ENCODE data around the gene ATP1B2. TPM values are rescaled to one million over a fixed set of nuclear protein-coding genes. Genes with fewer than 3 reads are reported as not detected.

The ATP1B2 gene
- total RNA-seq (10 to 100 TPM in 1 of 2 donors, 1 to 10 TPM in 1; 1.1 to 16.0 TPM), polyA plus RNA-seq (under 1 TPM; 0.31 to 0.61 TPM)
- long read RNA-seq, donor 1, transcript ATP1B2-201 (7 exons, 3,153 nt): major isoform, 11 of 20 reads
- long read RNA-seq, donor 1, partial matches to known transcripts: 9 of 20 reads
- long read RNA-seq, donor 1, other reads (novel, unspliced or antisense): 0 of 20 reads
- long read RNA-seq, donor 2, partial matches to known transcripts: 0 of 1 reads
- long read RNA-seq, donor 2, other reads (novel, unspliced or antisense): 0 of 1 reads
- long read RNA-seq, donor 3, partial matches to known transcripts: 0 of 1 reads
- long read RNA-seq, donor 3, other reads (novel, unspliced or antisense): 0 of 1 reads
- long read RNA-seq, donor 4, partial matches to known transcripts: 0 of 2 reads
- long read RNA-seq, donor 4, other reads (novel, unspliced or antisense): 0 of 2 reads
- long read RNA-seq, donor 5, transcript ATP1B2-201 (7 exons, 3,153 nt): major isoform, 11 of 16 reads
- long read RNA-seq, donor 5, partial matches to known transcripts: 5 of 16 reads
- long read RNA-seq, donor 5, other reads (novel, unspliced or antisense): 0 of 16 reads

- no peak for TF ChIP-seq CTCF (IDR thresholded peaks at IDR 0.05; ENCODE audit: control extremely low read depth, extremely low read depth)
- DNase-seq: peak; percentile 85 to 90 (median 86)
- Histone ChIP-seq H3K27me3 (ENCODE audit: control insufficient read depth in 3 of 3, insufficient read depth in 3 of 3, low read length in 2 of 3) (peaks cover 0 to 11% (median 0%) of the 10 kb centered on the region in 3 donors), H3K9me3 (ENCODE audit: control insufficient read depth in 4 of 4, insufficient read depth in 3 of 4, low read length in 3 of 4) (no peaks in the 10 kb centered on the region), H3K4me1 (ENCODE audit: control insufficient read depth in 5 of 5, insufficient read depth in 5 of 5, low read length in 5 of 5) (peaks cover 0 to 35% (median 5%) of the 10 kb centered on the region in 5 donors), H3K36me3 (ENCODE audit: control insufficient read depth in 4 of 4, insufficient read depth in 4 of 4, low read length in 4 of 4) (peaks cover 0 to 6% (median 0%) of the 10 kb centered on the region in 4 donors), H3K4me3 (no peak within 1 kb of the TSS), H3K27ac (ENCODE audit: low read depth in 1 of 2, low read length in 1 of 2) (no peak within 1 kb of the TSS), H3K9ac (ENCODE audit: insufficient read depth in 1 of 2, low read length in 2 of 2) (peak within 1 kb of the TSS in 1 of 2 donors; percentile 42)
- no peak for ATAC-seq (ENCODE audit: insufficient read depth, low FRiP score)
- 1% methylated on average over 30 to 34 of the region's 34 CpGs for WGBS, 2 donors
These were observed at the start of gene ATP1B2 for GRCh38 chr17:7650509-7651096. ATP1B2 (plus strand) TSS chr17:7650926; CDS start chr17:7651519, 593 bp downstream.

DNA sequence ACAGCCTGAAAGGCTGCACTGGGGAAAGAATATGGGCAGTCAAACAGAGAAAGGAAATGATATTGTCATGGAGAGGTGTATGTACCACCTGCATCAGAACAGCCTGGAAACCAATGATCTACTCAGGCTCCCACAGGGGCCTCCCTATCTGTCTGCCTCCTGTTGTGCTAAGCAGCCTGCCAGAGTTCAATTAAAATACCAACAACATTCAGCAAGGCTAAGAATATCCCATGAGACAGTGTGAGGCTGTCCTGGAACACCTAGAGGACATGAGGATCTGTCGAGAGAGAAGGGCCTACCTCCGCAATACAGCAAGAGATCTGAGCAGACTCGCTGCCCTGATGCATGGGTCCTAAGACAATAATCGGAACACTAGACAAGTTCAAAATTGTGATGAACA is 44.4 kb upstream of the ATP1B2 start:
- Histone ChIP-seq H3K4me3 (no peak overlapping the region), H3K36me3 (ENCODE audit: control insufficient read depth in 4 of 4, insufficient read depth in 4 of 4, low read length in 4 of 4) (peaks cover 11 to 34% (median 25%) of the 10 kb centered on the region in 4 donors), H3K27ac (ENCODE audit: low read depth in 1 of 2, low read length in 1 of 2) (peak overlapping the region in 1 of 2 donors; percentile 91), H3K9me3 (ENCODE audit: control insufficient read depth in 4 of 4, insufficient read depth in 3 of 4, low read length in 3 of 4) (no peaks in the 10 kb centered on the region), H3K4me1 (ENCODE audit: control insufficient read depth in 5 of 5, insufficient read depth in 5 of 5, low read length in 5 of 5) (peaks cover 0 to 9% (median 0%) of the 10 kb centered on the region in 5 donors), H3K9ac (ENCODE audit: insufficient read depth in 1 of 2, low read length in 2 of 2) (no peak overlapping the region), H3K27me3 (ENCODE audit: control insufficient read depth in 3 of 3, insufficient read depth in 3 of 3, low read length in 2 of 3) (no peaks in the 10 kb centered on the region)
- no peak for ATAC-seq (ENCODE audit: insufficient read depth, low FRiP score)
- TF ChIP-seq CTCF (IDR thresholded peaks at IDR 0.05; ENCODE audit: control extremely low read depth, extremely low read depth): no peak
- DNase-seq: no peak
- whole genome bisulfite sequencing, 2 donors: 96% methylated on average over 4 of the region's 4 CpGs

- H3K9ac ChIP-seq (ENCODE audit: insufficient read depth in 1 of 2, low read length in 2 of 2): peak overlapping the region in 1 of 2 donors; percentile 28
- DNase-seq (no peak), ATAC-seq (ENCODE audit: insufficient read depth, low FRiP score) (no peak)
- H3K4me1 ChIP-seq (ENCODE audit: control insufficient read depth in 5 of 5, insufficient read depth in 5 of 5, low read length in 5 of 5): peaks cover 6 to 23% (median 19%) of the 10 kb centered on the region in 5 donors
- H3K4me3 ChIP-seq: no peak overlapping the region
- H3K36me3 ChIP-seq (ENCODE audit: control insufficient read depth in 4 of 4, insufficient read depth in 4 of 4, low read length in 4 of 4): peaks cover 0 to 20% (median 5%) of the 10 kb centered on the region in 4 donors
- peak overlapping the region in 1 of 2 donors; percentile 12 for H3K27ac ChIP-seq (ENCODE audit: low read depth in 1 of 2, low read length in 1 of 2)
- WGBS, 2 donors: 93 to 100% methylated on average over 2 of the region's 2 CpGs
- no peaks in the 10 kb centered on the region for H3K27me3 ChIP-seq (ENCODE audit: control insufficient read depth in 3 of 3, insufficient read depth in 3 of 3, low read length in 2 of 3)
- no peak for TF ChIP-seq CTCF (IDR thresholded peaks at IDR 0.05; ENCODE audit: control extremely low read depth, extremely low read depth)
- H3K9me3 ChIP-seq (ENCODE audit: control insufficient read depth in 4 of 4, insufficient read depth in 3 of 4, low read length in 3 of 4): no peaks in the 10 kb centered on the region
These were observed 40.1 kb upstream of the ATP1B2 start for GRCh38 chr17:7610641-7611040.

Measured in lung (tissue), 16 donors.